K562 (cell line): ENCODE results near the gene CPM. TPM values are rescaled to one million over a fixed set of nuclear protein-coding genes. Genes with fewer than 3 reads are reported as not detected.

Experiments used
- ATAC-seq: fragments of 200-7000 bp; cut with Tn5 transposase; 3 replicates; pipeline ENCODE4 v1.9.1; 2020; ENCODE audit warnings: moderate library complexity
- BruUV-seq: library from RNA; stranded (reverse); fragments of 400-500 nt; replicated peaks from 2 replicates; lab custom pipeline; 2021; lab: Mats Ljungman, UMichigan
- CTCF ChIA-PET: fragments of 300-600 bp; formaldehyde crosslinking; extraction: SDS; loops from one replicate; lab custom pipeline; 2021; ENCODE audit warnings: low intra/inter-chr PET ratio; lab: Yijun Ruan, JAX
- POLR2A ChIA-PET: fragments of 300-600, 350-650 bp; sonication (Branson Sonifier 250); formaldehyde crosslinking; extraction: SDS; loops from one replicate; lab custom pipeline; 2021; ENCODE audit warnings: antibody characterized with exemption, inconsistent platforms; lab: Yijun Ruan, JAX
- DNase-seq, 4 experiments: peaks; one replicate each; pipeline versions ENCODE4 v3.0.0 to v3.0.0-alpha.2; 2011 to 2018; ENCODE audit warnings: low spot score in 3 of 4, mixed read lengths in 3 of 4; ENCODE audit errors: extremely low read depth in 1 of 4
- FAIRE-seq: peaks from 2 replicates; lab custom pipeline; 2011; peaks lifted over from hg19 to GRCh38; lab: Jason Lieb, UNC
- H2AFZ ChIP-seq: 2 replicates; pipeline ENCODE4 v1.6.0; 2011; ENCODE audit warnings: low read depth, low read length, control low read depth, inconsistent platforms
- H3K27ac ChIP-seq: fragments of 200-600 bp; 3 replicates; pipeline ENCODE4 v1.8.0; 2011; ENCODE audit warnings: low read depth, mild to moderate bottlenecking, control low read depth, inconsistent platforms, low read length, moderate library complexity, mixed read lengths; ENCODE audit errors: extremely low read depth
- H3K27me3 ChIP-seq, 2 experiments: fragments of 300-600 bp in 1 of 2; 2 replicates in 1 of 2; 3 replicates in 1 of 2; pipeline versions ENCODE4 v1.6.0 to v1.8.0; 2011; ENCODE audit warnings: inconsistent platforms in 2 of 2, low read length in 2 of 2, mild to moderate bottlenecking in 1 of 2, mixed read lengths in 1 of 2, moderate library complexity in 1 of 2; ENCODE audit not compliant: control insufficient read depth in 2 of 2, insufficient read depth in 2 of 2
- H3K36me3 ChIP-seq: fragments of 300-600 bp; 3 replicates; pipeline ENCODE4 v1.8.0; 2011; ENCODE audit warnings: mild to moderate bottlenecking, low read length, inconsistent platforms; ENCODE audit not compliant: control insufficient read depth, insufficient read depth
- H3K4me1 ChIP-seq, 2 experiments: fragments of 200-600 bp in 1 of 2; replicated peaks in 1 of 2; 2 replicates in 1 of 2; 3 replicates in 1 of 2; pipeline versions ENCODE4 v1.5.1 to v1.8.0; 2011; ENCODE audit warnings: inconsistent platforms in 2 of 2, low read length in 2 of 2, mild to moderate bottlenecking in 1 of 2, mixed read lengths in 1 of 2, moderate library complexity in 1 of 2; ENCODE audit not compliant: control insufficient read depth in 2 of 2, insufficient read depth in 2 of 2
- H3K4me2 ChIP-seq: 2 replicates; pipeline ENCODE4 v1.6.1; 2011; ENCODE audit warnings: low read length, control low read depth, inconsistent platforms, mixed read lengths; ENCODE audit not compliant: insufficient read depth
- H3K4me3 ChIP-seq: fragments of 200-600 bp; sonication (generic), shearing (Covaris generic); 2 replicates; pipeline ENCODE4 v1.5.1; 2016; ENCODE audit warnings: control low read depth, inconsistent platforms
- H3K79me2 ChIP-seq: fragments of 200-600 bp; 3 replicates; pipeline ENCODE4 v1.8.0; 2011; ENCODE audit warnings: low read length, inconsistent platforms; ENCODE audit not compliant: control insufficient read depth, insufficient read depth
- H3K9ac ChIP-seq, 2 experiments: 2 replicates each; pipeline versions ENCODE4 v1.6.0 to v1.6.1; 2011; ENCODE audit warnings: low read depth in 2 of 2, low read length in 2 of 2, control low read depth in 1 of 2, inconsistent platforms in 1 of 2, mild to moderate bottlenecking in 1 of 2, mixed read lengths in 1 of 2; ENCODE audit not compliant: insufficient read depth in 1 of 2
- H3K9me1 ChIP-seq: one replicate; pipeline ENCODE4 v1.6.0; 2011; ENCODE audit warnings: inconsistent platforms, mild to moderate bottlenecking, low read length, moderate library complexity; ENCODE audit not compliant: control insufficient read depth, insufficient read depth
- H3K9me3 ChIP-seq: replicated peaks from 2 replicates; pipeline ENCODE4 v1.5.1; 2011; ENCODE audit warnings: low read depth, low read length, inconsistent platforms; ENCODE audit not compliant: control insufficient read depth, insufficient read depth
- H4K20me1 ChIP-seq: replicated peaks from 2 replicates; pipeline ENCODE4 v1.6.1; 2011; ENCODE audit warnings: low read length, inconsistent platforms, mixed read lengths; ENCODE audit not compliant: control insufficient read depth, insufficient read depth
- FOXK1 ChIP-seq: sonication (generic); formaldehyde crosslinking; IDR thresholded peaks from 2 replicates; pipeline ENCODE4 v1.8.0; 2022; ENCODE audit warnings: missing genetic modification reagents, mild to moderate bottlenecking, borderline replicate concordance
- KLF16 ChIP-seq: IDR thresholded peaks from 2 replicates; pipeline ENCODE4 v1.6.1; 2016; ENCODE audit warnings: antibody characterized with exemption
- MED1 ChIP-seq: sonication (generic); formaldehyde crosslinking; IDR thresholded peaks from 2 replicates; pipeline ENCODE4 v1.8.1; 2023; ENCODE audit warnings: missing genetic modification reagents, borderline replicate concordance
- NKRF ChIP-seq: fragments of 450-650 bp; IDR thresholded peaks from 2 replicates; pipeline ENCODE4 v1.6.1; 2016; ENCODE audit warnings: borderline replicate concordance
- PCBP1 ChIP-seq: fragments of 200-400 bp; formaldehyde crosslinking; IDR thresholded peaks from 2 replicates; pipeline ENCODE4 v1.6.1; 2018; ENCODE audit warnings: mild to moderate bottlenecking, low read depth, low read length; ENCODE audit not compliant: poor library complexity, severe bottlenecking
- PRPF4 ChIP-seq: fragments of 200-400 bp; formaldehyde crosslinking; IDR thresholded peaks from one replicate; pipeline ENCODE4 v1.6.1; 2017; ENCODE audit warnings: low read length, low read depth, mild to moderate bottlenecking; ENCODE audit not compliant: insufficient read depth, poor library complexity, severe bottlenecking
- PYGO2 ChIP-seq: fragments of 450-650 bp; IDR thresholded peaks from 2 replicates; pipeline ENCODE4 v1.6.1; 2016; ENCODE audit warnings: mild to moderate bottlenecking, missing genetic modification characterization, moderate library complexity, missing compliant biosample characterization
- RAD51 ChIP-seq: fragments of 450-650 bp; IDR thresholded peaks from 2 replicates; pipeline ENCODE4 v1.7.1; 2016; ENCODE audit warnings: low read depth, mild to moderate bottlenecking, borderline replicate concordance
- TBP ChIP-seq: optimal IDR thresholded peaks from 2 replicates; pipeline ENCODE3; 2011; ENCODE audit warnings: low read depth, low read length, improper control_type of control experiment
- ZBTB49 ChIP-seq: sonication (generic); formaldehyde crosslinking; IDR thresholded peaks from 2 replicates; pipeline ENCODE4 v1.8.0; 2022; ENCODE audit warnings: missing genetic modification reagents, mild to moderate bottlenecking, borderline replicate concordance
- ZNF644 ChIP-seq: fragments of 200-800 bp; sonication (Bioruptor generic); IDR thresholded peaks from 2 replicates; pipeline ENCODE4 v1.6.1; 2016; ENCODE audit warnings: low read depth, missing genetic modification characterization, missing compliant biosample characterization
- ZNF655 ChIP-seq: fragments of 250-450 bp; sonication (Bioruptor Pico); IDR thresholded peaks from 2 replicates; pipeline ENCODE4 v1.5.0; 2021
- WGBS: fragments of 100-300 bp; shearing (Covaris generic); methylation state at CpG from one replicate; pipeline ENCODE4 v1.1.6; 2016; ENCODE audit warnings: low coverage, mixed read lengths; ENCODE audit not compliant: insufficient coverage; ENCODE audit errors: missing lambda C conversion rate; 5-methylcytosine and 5-hydroxymethylcytosine counted together
- in situ Hi-C: fragments of 300-500 bp; cut with MboI; formaldehyde crosslinking; loops from 4 replicates; pipeline ENCODE4 v1.15.0; 2018; ENCODE audit warnings: inconsistent platforms, mixed read lengths
- intact Hi-C: fragments of 100-400 bp; cut with micrococcal nuclease; formaldehyde crosslinking; loops from 2 replicates; pipeline ENCODE4 v1.14.2; 2022
- polyA plus RNA-seq, 8 experiments: library from polyadenylated mRNA; depleted of rRNA in 4 of 8; stranded (reverse) in 5 of 8; unstranded in 3 of 8; fragments of >200 nt; fragmentation: Nextera tagmentation in 2 of 8; fragmentation: Illumina TruSeq in 1 of 8; extraction: Ambion mirVana in 2 of 8; extraction: Trizol in 1 of 8; gene quantifications; 2 replicates each; pipeline versions ENCODE4 v1.2.1 to v1.2.3, GENCODE V29; 2011 to 2014; ENCODE audit warnings: inconsistent platforms in 1 of 8, missing spikeins in 1 of 8
- total RNA-seq, 7 experiments: library from RNA; depleted of rRNA in 6 of 7; stranded (reverse); fragments of >200 nt in 6 of 7; fragmentation: Illumina TruSeq in 2 of 7; extraction: Trizol in 2 of 7; gene quantifications; 2 replicates each; pipeline versions ENCODE4 v1.2.1 to v1.2.3, GENCODE V29; 2011 to 2021; ENCODE audit warnings: low replicate concordance in 1 of 7
- TF ChIP-seq, protein P1 (sequence below): fragments of 200-800 bp; sonication (Bioruptor generic); IDR thresholded peaks from 2 replicates; pipeline ENCODE4 v1.6.1; 2017; ENCODE audit warnings: missing genetic modification characterization, missing compliant biosample characterization
- TF ChIP-seq, protein P2 (sequence below): sonication (generic); formaldehyde crosslinking; IDR thresholded peaks from 2 replicates; pipeline ENCODE4 v1.8.0; 2022; ENCODE audit warnings: mild to moderate bottlenecking, low read depth, missing genetic modification reagents

Gene CPM
- total and polyA plus RNA-seq, 9 of the 15 experiments (the other 6 are each of a cell fraction or from before 2014, with no cell fraction given), result 0.31 TPM; not detected in 8

GRCh38 chr12:68918960-68919359 is 14.0 kb downstream of the CPM start:
- no TSS peak for BruUV-seq
- CTCF ChIA-PET, result no interaction called here
- Histone ChIP-seq H3K9me3 (0 out of 2 replicates have a peak, but pooled peaks cover 2% of the 10 kb centered on the region), H3K36me3 (no peaks in the 10 kb centered on the region), H2AFZ (no peak overlapping the region), H3K9ac (no peak overlapping the region), H3K79me2 (no peaks in the 10 kb centered on the region), H3K27ac (no peak overlapping the region), H4K20me1 (no peaks in the 10 kb centered on the region), H3K9me1 (no peaks in the 10 kb centered on the region), H3K4me2 (no peak overlapping the region), H3K4me3 (no peak overlapping the region), H3K4me1 (no peaks in the 10 kb centered on the region), H3K27me3 (peaks cover 4 to 5% of the 10 kb centered on the region in 2 experiments; a peak in 3 of 5 replicates)
- intact Hi-C loops (no loop called here), in situ Hi-C loops (no loop called here)
- 0% methylated on average over 1 of the region's 1 CpG for WGBS
- POLR2A ChIA-PET, result interaction anchor here (0.6 kb wide), 1 partner anchor 64 kb away, joined by 3 read pairs; no protein-coding TSS in a partner anchor
- ATAC-seq (no peak), FAIRE-seq (no peak), DNase-seq (no peak)
- no peak for TF ChIP-seq TBP
- TF ChIP-seq PCBP1, result no peak
- no peak for TF ChIP-seq ZNF655 (CRISPR knock-in tag)
- no peak for TF ChIP-seq NKRF
- no peak for TF ChIP-seq ZNF644 (tag)
- no peak for TF ChIP-seq MED1 (CRISPR knock-in tag)
- TF ChIP-seq PRPF4, result no peak
- TF ChIP-seq ZBTB49 (CRISPR knock-in tag), result no peak
- TF ChIP-seq FOXK1 (CRISPR knock-in tag), result no peak
- TF ChIP-seq, protein P1, sequence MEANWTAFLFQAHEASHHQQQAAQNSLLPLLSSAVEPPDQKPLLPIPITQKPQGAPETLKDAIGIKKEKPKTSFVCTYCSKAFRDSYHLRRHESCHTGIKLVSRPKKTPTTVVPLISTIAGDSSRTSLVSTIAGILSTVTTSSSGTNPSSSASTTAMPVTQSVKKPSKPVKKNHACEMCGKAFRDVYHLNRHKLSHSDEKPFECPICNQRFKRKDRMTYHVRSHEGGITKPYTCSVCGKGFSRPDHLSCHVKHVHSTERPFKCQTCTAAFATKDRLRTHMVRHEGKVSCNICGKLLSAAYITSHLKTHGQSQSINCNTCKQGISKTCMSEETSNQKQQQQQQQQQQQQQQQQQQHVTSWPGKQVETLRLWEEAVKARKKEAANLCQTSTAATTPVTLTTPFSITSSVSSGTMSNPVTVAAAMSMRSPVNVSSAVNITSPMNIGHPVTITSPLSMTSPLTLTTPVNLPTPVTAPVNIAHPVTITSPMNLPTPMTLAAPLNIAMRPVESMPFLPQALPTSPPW (CRISPR knock-in tag), result no peak
- no peak for TF ChIP-seq KLF16
- TF ChIP-seq, protein P2, sequence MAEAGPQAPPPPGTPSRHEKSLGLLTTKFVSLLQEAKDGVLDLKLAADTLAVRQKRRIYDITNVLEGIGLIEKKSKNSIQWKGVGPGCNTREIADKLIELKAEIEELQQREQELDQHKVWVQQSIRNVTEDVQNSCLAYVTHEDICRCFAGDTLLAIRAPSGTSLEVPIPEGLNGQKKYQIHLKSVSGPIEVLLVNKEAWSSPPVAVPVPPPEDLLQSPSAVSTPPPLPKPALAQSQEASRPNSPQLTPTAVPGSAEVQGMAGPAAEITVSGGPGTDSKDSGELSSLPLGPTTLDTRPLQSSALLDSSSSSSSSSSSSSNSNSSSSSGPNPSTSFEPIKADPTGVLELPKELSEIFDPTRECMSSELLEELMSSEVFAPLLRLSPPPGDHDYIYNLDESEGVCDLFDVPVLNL, result no peak
- no peak for TF ChIP-seq PYGO2
- TF ChIP-seq RAD51, result no peak
